ES-I3 (cell line): ENCODE measurements around the gene ZNF462.
"Not testable (repeated sequence)": the region's sequence is repeated elsewhere in the genome, so short reads cannot be mapped to it uniquely, and the experiment has no call there.

ENCODE experiments used
- H3K36me3 ChIP-seq: 2 replicates; pipeline ENCODE4 v1.6.1; 2013; ENCODE audit warnings: mild to moderate bottlenecking, low read length, control low read depth, moderate library complexity; ENCODE audit not compliant: insufficient read depth
- H3K4me1 ChIP-seq: 2 replicates; pipeline ENCODE4 v1.6.1; 2013; ENCODE audit warnings: mild to moderate bottlenecking, control low read depth, low read length; ENCODE audit not compliant: insufficient read depth
- H3K9ac ChIP-seq: 2 replicates; pipeline ENCODE4 v1.6.1; 2013; ENCODE audit warnings: low read depth, mild to moderate bottlenecking, low read length, moderate library complexity
- H3K9me3 ChIP-seq: 2 replicates; pipeline ENCODE4 v1.6.1; 2013; ENCODE audit warnings: mild to moderate bottlenecking, low read length, moderate library complexity; ENCODE audit not compliant: control insufficient read depth, insufficient read depth

Gene ZNF462

GRCh38 chr9:106982636-106983035, 119.7 kb downstream of the ZNF462 start:
- no peaks in the 10 kb centered on the region for H3K4me1 ChIP-seq
- no peaks in the 10 kb centered on the region for H3K9me3 ChIP-seq
- H3K36me3 ChIP-seq, result peaks cover 36% of the 10 kb centered on the region
- H3K9ac ChIP-seq, result no peak overlapping the region

- Histone ChIP-seq H3K9me3 (no peaks in the 10 kb centered on the region), H3K36me3 (peaks cover 37% of the 10 kb centered on the region), H3K9ac (no peak overlapping the region), H3K4me1 (no peaks in the 10 kb centered on the region)
Measured at GRCh38 chr9:106983346-106983745, 120.4 kb downstream of the ZNF462 start.

DNA sequence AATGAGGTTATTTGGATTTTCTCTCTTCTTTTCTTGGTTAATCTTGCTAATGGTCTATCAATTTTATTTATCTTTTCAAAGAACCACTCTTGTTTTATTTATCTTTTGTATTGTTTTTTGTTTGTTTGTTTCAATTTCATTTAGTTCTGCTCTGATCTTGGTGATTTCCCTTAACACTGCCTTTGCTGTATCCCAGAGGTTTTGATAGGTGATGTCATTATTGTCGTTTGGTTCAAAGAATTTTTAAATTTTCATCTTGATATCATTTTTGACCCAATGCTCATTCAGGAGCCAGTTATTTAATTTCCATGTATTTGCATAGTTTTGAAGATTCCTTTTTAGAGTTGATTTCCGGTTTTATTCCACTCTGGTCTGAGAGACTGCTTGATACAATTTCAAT, 126.9 kb downstream of the ZNF462 start:
- not testable (repeated sequence) for H3K9me3 ChIP-seq, H3K4me1 ChIP-seq, H3K9ac ChIP-seq
- H3K36me3 ChIP-seq, result peaks cover 14% of the 10 kb centered on the region

DNA sequence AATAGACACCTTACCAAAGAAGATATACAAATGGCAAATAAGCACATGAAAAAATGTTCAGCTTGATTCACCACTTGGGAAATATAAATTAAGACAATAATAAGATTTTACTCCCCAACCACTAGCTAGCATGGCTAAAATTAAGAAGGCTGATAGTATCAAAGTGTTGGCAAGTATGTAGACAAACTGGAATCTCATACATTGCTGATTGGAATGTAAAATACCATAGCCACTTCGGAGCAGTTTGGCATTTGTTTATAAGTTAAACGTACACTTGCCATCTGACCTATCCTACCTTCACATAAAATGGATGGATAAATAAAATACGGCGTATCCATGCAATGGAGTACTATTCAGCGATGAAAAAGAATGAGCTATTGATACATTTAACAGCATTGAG, 129.2 kb downstream of the ZNF462 start:
- peaks cover 10% of the 10 kb centered on the region; the same call in 1 of the 2 replicates for H3K36me3 ChIP-seq

DNA sequence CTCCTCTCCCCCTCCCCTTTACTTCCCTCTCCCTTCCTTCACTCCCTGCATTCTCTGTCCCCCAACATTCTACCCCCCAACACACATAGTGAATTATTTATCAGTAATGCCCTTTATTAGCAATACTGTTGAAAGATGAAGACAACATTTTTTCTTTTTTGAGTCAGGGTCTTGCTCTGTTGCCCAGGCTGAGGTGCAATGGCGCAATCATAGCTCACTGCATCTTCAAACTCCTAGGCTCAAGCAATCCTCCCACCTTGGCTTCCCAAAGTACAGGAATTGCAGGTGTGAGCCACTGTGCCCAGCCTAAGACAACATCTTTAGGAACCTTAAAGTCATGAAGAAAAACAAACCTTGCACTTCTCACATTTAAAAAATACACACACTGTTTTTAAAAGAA, 130.6 kb downstream of the ZNF462 start:
- no peaks in the 10 kb centered on the region for H3K4me1 ChIP-seq
- peaks cover 8% of the 10 kb centered on the region; the same call in 1 of the 2 replicates for H3K36me3 ChIP-seq
- H3K9me3 ChIP-seq, result no peaks in the 10 kb centered on the region
- no peak overlapping the region for H3K9ac ChIP-seq

More for the DNA sequence above, 129.2 kb downstream of the ZNF462 start:
- Histone ChIP-seq H3K4me1 (no peaks in the 10 kb centered on the region), H3K9me3 (no peaks in the 10 kb centered on the region), H3K9ac (no peak overlapping the region)

DNA sequence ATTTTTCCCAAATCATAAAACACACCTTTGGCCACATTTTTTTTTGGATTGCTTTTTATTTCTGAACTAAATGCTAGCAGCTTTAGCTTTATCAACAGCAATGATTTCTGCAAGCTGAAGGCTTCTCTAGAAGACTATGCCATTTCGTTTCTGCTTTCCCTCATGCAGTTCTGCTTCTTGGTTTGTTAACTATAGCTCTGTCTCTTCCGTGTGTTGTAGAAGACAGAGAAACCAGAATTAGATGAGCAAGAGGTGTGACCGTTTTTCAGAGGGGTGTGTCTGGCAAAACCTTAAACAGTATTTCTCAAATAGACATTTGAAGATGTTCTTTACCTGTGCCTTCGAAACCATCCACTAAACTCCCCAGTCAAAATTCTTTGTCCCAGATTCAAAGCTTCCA, 131.5 kb downstream of the ZNF462 start:
- no peak overlapping the region for H3K9ac ChIP-seq
- no peaks in the 10 kb centered on the region for H3K4me1 ChIP-seq
- no peaks in the 10 kb centered on the region for H3K9me3 ChIP-seq
- H3K36me3 ChIP-seq, result peaks cover 12% of the 10 kb centered on the region

GRCh38 chr9:107000218-107000617, 137.3 kb downstream of the ZNF462 start:
- H3K9me3 ChIP-seq, result no peaks in the 10 kb centered on the region
- H3K4me1 ChIP-seq, result no peaks in the 10 kb centered on the region
- H3K36me3 ChIP-seq, result peaks cover 40% of the 10 kb centered on the region
- no peak overlapping the region for H3K9ac ChIP-seq

GRCh38 chr9:107005201-107005600, 142.2 kb downstream of the ZNF462 start:
- Histone ChIP-seq H3K4me1 (peaks cover 13% of the 10 kb centered on the region), H3K9me3 (no peaks in the 10 kb centered on the region), H3K36me3 (peaks cover 48% of the 10 kb centered on the region), H3K9ac (no peak overlapping the region)

DNA sequence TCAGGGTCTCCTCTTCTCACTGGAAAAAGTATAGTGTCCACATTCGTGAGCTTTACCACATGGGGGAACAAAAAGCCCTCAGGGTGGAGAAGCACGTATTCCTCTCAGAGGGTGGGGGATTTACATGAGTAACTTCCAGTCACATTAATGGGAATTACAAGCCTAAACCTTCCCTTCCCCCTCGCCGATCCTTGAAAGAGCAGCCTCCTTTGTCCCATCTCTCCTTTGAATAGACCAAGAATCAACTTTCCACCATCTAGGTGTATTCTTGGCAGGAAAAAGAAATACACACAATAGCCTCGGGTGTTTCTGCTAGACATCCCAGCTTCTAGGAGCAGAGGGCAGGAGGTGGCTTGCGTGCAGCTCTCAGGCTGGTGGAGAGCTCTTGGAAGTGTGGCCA, 144.4 kb downstream of the ZNF462 start:
- Histone ChIP-seq H3K36me3 (peaks cover 37% of the 10 kb centered on the region), H3K9ac (no peak overlapping the region)

DNA sequence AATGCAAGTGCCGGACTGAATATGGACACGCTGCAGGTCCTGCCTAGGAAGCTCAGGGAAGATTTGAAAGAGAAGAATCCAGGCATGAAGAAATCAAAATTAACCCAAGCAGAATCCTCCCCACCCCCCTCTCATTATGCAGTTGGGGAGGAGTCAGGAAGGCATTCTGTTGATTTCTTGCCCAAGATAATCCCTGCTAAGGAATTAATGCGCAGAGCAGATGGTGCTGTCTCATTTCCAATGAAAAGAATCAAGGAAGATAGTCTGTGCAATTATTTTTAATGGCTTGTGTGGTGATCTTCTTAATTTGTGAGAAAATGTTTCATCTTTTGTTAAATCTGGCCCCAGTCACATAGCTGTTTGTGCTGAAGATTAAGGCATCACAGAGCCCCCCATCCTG, 145.0 kb downstream of the ZNF462 start:
- Histone ChIP-seq H3K4me1 (peaks cover 13% of the 10 kb centered on the region), H3K9ac (no peak overlapping the region), H3K36me3 (peaks cover 31% of the 10 kb centered on the region), H3K9me3 (no peaks in the 10 kb centered on the region)

More for the DNA sequence above, 144.4 kb downstream of the ZNF462 start:
- H3K9me3 ChIP-seq, result no peaks in the 10 kb centered on the region
- H3K4me1 ChIP-seq, result peaks cover 13% of the 10 kb centered on the region

DNA sequence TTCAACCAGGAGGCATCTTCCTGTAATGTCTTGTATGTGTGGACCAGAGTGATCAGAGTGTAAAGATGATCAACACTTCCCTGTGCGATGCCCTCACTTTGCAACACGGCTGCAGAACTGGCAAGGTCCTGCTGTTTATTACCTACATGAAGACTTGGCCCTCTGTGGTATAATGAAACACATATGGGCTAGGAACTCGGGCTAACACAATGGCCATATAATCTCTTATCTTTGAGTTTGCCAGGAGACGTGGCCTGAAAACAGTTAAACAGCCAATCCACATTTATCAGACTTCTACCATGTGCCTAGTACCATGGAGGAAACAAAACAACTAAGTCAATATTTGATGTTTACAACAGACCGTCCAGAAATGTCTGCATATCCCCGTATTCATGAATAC, 145.5 kb downstream of the ZNF462 start:
- H3K4me1 ChIP-seq, result peaks cover 13% of the 10 kb centered on the region
- no peak overlapping the region for H3K9ac ChIP-seq
- H3K36me3 ChIP-seq, result peaks cover 28% of the 10 kb centered on the region
- H3K9me3 ChIP-seq, result no peaks in the 10 kb centered on the region

DNA sequence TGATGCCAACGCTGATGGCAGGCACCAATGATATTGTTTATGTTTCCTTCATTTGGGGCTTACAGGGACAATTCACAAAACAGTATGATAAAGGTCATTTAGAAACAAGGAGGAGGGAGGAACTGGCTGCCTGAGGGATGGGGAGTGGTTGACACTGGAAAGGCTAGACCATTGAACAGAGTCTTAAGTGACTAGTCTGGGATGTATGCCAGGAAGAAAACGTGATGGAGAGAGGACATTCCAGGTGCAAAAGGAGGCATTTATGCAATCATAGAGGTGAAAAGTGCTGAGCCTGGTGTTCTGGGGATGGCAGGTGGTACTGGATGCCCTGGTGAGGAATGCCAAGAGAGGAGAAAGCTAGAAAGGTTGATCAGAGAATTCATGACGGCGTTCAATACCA, 153.4 kb downstream of the ZNF462 start:
- Histone ChIP-seq H3K36me3 (no peaks in the 10 kb centered on the region), H3K9ac (no peak overlapping the region), H3K4me1 (peaks cover 8% of the 10 kb centered on the region; the same call in 1 of the 2 replicates), H3K9me3 (peaks cover 5% of the 10 kb centered on the region)

DNA sequence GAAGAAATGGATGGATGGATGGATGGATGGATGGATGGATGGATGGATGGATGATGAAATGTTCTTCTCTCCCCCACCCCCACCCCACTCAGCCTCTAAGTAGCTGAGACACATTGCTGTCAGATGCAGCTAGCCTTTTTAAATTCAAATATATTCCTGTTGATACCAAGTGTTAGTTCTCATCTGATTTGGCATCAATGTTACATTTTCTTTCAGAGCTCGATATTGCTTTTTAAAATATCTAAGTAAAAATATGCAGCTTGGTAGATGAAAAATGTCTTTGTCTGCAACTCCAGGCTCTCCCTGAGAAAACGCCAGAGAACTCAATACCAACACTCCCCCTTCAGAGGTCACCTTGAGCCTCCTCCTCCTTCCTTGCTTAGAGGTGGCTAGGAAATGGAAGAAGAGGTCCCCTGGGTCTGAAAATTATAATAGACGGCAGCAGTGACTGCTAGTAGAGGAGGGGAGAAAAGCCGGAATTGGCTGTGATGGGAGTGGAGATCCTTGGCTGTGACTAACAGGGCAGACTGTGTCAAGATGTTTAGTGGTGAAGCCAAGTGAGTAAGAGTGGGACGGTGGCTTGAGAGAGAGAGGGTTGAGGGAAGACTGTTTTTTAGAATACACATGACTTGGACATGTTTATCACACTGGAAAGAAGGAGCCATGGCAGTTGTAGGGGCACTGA, 156.0 kb downstream of the ZNF462 start:
- H3K9me3 ChIP-seq, result peaks cover 5% of the 10 kb centered on the region
- H3K9ac ChIP-seq, result no peak overlapping the region
- H3K36me3 ChIP-seq, result no peaks in the 10 kb centered on the region
- H3K4me1 ChIP-seq, result peaks cover 8% of the 10 kb centered on the region; the same call in 1 of the 2 replicates

GRCh38 chr9:107020040-107020530, 157.1 kb downstream of the ZNF462 start:
- peaks cover 5% of the 10 kb centered on the region for H3K9me3 ChIP-seq
- no peak overlapping the region for H3K9ac ChIP-seq
- no peaks in the 10 kb centered on the region for H3K36me3 ChIP-seq
- H3K4me1 ChIP-seq, result peaks cover 8% of the 10 kb centered on the region; the same call in 1 of the 2 replicates

GRCh38 chr9:107024193-107024592, 161.2 kb downstream of the ZNF462 start:
- Histone ChIP-seq H3K36me3 (no peaks in the 10 kb centered on the region), H3K9ac (no peak overlapping the region), H3K9me3 (no peaks in the 10 kb centered on the region), H3K4me1 (peaks cover 7% of the 10 kb centered on the region; the same call in 1 of the 2 replicates)
